ENCODE measurements around the gene CFB. TPM values are rescaled to one million over a fixed set of nuclear protein-coding genes. Genes with fewer than 3 reads are reported as not detected.

The CFB gene
- total RNA-seq, 4 donors from 2014 or later: 6.2 to 32.6 (median 31.5) TPM; not detected in 1

DNA sequence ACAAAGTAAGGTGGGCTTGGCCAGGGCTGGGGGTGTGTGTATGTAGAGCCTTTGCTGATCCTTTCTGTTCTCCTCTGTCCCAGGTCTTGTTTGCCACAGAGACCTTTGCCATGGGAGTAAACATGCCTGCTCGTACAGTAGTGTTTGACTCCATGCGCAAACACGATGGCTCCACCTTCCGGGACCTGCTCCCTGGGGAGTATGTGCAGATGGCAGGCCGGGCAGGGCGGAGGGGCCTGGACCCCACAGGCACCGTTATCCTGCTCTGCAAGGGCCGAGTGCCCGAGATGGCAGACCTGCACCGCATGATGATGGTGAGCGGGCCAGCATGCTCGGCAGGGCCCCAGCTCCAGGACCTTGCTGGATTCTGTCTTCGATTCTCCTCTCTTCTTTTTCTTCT lies 19.8 kb downstream of the CFB start:
- no peak for DNase-seq
- Histone ChIP-seq H3K27me3 (no peaks in the 10 kb centered on the region), H3K4me1 (no peaks in the 10 kb centered on the region), H3K9me3 (no peaks in the 10 kb centered on the region), H3K36me3 (no peaks in the 10 kb centered on the region), H3K27ac (no peak overlapping the region), H3K4me3 (no peak overlapping the region)
- no peak for TF ChIP-seq CTCF (IDR thresholded peaks at IDR 0.05)
- no peak for TF ChIP-seq POLR2A (IDR thresholded peaks at IDR 0.05)
- intact Hi-C loops (cut with DNase I; ENCODE audit: low total_unique reads): no loop called here

DNA sequence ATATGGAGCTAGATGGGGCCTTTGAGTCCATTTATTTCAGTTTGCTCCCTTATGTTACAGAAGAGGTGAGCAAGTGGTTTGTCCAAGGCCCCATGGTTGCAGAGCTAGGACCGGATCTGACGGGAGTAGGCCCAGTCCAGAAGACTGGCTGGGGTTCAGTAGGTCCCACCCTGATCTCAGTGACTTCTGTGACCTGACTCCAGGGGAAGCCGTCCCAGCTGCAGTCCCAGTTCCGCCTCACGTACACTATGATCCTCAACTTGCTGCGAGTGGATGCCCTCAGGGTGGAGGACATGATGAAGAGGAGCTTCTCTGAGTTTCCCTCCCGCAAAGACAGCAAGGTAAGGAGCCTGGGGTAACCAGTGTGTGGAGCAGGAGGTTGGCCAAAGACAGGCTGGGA lies 20.6 kb downstream of the CFB start:
- TF ChIP-seq POLR2A (IDR thresholded peaks at IDR 0.05) (no peak), CTCF (IDR thresholded peaks at IDR 0.05) (no peak)
- H3K27me3 ChIP-seq: no peaks in the 10 kb centered on the region
- no peak overlapping the region for H3K4me3 ChIP-seq
- H3K4me1 ChIP-seq: peaks cover 0 to 5% of the 10 kb centered on the region in 2 donors
- DNase-seq: no peak
- no peaks in the 10 kb centered on the region for H3K9me3 ChIP-seq
- no peaks in the 10 kb centered on the region for H3K36me3 ChIP-seq
- H3K27ac ChIP-seq: no peak overlapping the region
- intact Hi-C loops (cut with DNase I; ENCODE audit: low total_unique reads): no loop called here

- no peak for DNase-seq
- peaks cover 0 to 5% of the 10 kb centered on the region in 2 donors for H3K4me1 ChIP-seq
- intact Hi-C loops (cut with DNase I; ENCODE audit: low total_unique reads): no loop called here
- H3K27me3 ChIP-seq: no peaks in the 10 kb centered on the region
- no peak overlapping the region for H3K27ac ChIP-seq
- no peak overlapping the region for H3K4me3 ChIP-seq
- H3K9me3 ChIP-seq: no peaks in the 10 kb centered on the region
- TF ChIP-seq POLR2A (IDR thresholded peaks at IDR 0.05) (no peak), CTCF (IDR thresholded peaks at IDR 0.05) (no peak)
- no peaks in the 10 kb centered on the region for H3K36me3 ChIP-seq
Observed at GRCh38 chr6:31966997-31967925, 21.4 kb downstream of the CFB start.

DNA sequence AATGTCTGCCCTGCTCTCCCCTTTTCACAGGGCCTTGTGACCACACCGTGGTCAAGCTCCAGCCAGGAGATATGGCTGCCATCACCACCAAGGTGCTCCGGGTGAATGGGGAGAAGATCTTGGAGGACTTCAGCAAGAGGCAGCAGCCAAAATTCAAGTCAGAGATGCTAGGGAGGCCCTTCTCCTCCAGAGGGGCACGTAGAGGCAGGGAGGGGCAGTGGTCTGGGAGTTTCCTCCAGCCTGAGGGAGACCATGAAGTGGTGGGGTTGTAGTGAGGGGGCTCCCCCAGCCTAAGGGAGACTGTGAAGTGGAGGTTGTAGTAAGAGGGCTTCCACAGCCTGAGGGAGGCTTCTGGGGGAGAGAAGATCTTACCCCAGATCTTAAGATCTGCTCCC lies 22.0 kb downstream of the CFB start:
- no peak overlapping the region for H3K27ac ChIP-seq

More for the DNA sequence above, 22.0 kb downstream of the CFB start:
- H3K9me3 ChIP-seq: no peaks in the 10 kb centered on the region
- H3K4me1 ChIP-seq: peaks cover 0 to 5% of the 10 kb centered on the region in 2 donors
- intact Hi-C loops (cut with DNase I; ENCODE audit: low total_unique reads): no loop called here
- DNase-seq: no peak
- no peaks in the 10 kb centered on the region for H3K27me3 ChIP-seq
- H3K4me3 ChIP-seq: no peak overlapping the region
- TF ChIP-seq CTCF (IDR thresholded peaks at IDR 0.05) (no peak), POLR2A (IDR thresholded peaks at IDR 0.05) (no peak)
- H3K36me3 ChIP-seq: no peaks in the 10 kb centered on the region
